ENCODE data around the gene SNRPE.

GRCh38 chr1:203840208-203840808 lies 21.1 kb upstream of the SNRPE start:
- TF ChIP-seq POLR2A (IDR thresholded peaks at IDR 0.05; ENCODE audit: insufficient read depth in 1 of 2, low read depth in 2 of 2, low read length in 2 of 2) (no peak), TCF12 (IDR thresholded peaks at IDR 0.05) (no peak), TCF12 (CRISPR knock-in tag; IDR thresholded peaks at IDR 0.05) (no peak), GATAD2A (CRISPR knock-in tag; IDR thresholded peaks at IDR 0.05) (no peak)
- TF ChIP-seq, protein P1, sequence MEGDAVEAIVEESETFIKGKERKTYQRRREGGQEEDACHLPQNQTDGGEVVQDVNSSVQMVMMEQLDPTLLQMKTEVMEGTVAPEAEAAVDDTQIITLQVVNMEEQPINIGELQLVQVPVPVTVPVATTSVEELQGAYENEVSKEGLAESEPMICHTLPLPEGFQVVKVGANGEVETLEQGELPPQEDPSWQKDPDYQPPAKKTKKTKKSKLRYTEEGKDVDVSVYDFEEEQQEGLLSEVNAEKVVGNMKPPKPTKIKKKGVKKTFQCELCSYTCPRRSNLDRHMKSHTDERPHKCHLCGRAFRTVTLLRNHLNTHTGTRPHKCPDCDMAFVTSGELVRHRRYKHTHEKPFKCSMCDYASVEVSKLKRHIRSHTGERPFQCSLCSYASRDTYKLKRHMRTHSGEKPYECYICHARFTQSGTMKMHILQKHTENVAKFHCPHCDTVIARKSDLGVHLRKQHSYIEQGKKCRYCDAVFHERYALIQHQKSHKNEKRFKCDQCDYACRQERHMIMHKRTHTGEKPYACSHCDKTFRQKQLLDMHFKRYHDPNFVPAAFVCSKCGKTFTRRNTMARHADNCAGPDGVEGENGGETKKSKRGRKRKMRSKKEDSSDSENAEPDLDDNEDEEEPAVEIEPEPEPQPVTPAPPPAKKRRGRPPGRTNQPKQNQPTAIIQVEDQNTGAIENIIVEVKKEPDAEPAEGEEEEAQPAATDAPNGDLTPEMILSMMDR (CRISPR knock-in tag; IDR thresholded peaks at IDR 0.05): no peak
- TF ChIP-seq, protein P2, sequence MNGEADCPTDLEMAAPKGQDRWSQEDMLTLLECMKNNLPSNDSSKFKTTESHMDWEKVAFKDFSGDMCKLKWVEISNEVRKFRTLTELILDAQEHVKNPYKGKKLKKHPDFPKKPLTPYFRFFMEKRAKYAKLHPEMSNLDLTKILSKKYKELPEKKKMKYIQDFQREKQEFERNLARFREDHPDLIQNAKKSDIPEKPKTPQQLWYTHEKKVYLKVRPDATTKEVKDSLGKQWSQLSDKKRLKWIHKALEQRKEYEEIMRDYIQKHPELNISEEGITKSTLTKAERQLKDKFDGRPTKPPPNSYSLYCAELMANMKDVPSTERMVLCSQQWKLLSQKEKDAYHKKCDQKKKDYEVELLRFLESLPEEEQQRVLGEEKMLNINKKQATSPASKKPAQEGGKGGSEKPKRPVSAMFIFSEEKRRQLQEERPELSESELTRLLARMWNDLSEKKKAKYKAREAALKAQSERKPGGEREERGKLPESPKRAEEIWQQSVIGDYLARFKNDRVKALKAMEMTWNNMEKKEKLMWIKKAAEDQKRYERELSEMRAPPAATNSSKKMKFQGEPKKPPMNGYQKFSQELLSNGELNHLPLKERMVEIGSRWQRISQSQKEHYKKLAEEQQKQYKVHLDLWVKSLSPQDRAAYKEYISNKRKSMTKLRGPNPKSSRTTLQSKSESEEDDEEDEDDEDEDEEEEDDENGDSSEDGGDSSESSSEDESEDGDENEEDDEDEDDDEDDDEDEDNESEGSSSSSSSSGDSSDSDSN (CRISPR knock-in tag; IDR thresholded peaks at IDR 0.05): no peak
- TF ChIP-seq, protein P3, sequence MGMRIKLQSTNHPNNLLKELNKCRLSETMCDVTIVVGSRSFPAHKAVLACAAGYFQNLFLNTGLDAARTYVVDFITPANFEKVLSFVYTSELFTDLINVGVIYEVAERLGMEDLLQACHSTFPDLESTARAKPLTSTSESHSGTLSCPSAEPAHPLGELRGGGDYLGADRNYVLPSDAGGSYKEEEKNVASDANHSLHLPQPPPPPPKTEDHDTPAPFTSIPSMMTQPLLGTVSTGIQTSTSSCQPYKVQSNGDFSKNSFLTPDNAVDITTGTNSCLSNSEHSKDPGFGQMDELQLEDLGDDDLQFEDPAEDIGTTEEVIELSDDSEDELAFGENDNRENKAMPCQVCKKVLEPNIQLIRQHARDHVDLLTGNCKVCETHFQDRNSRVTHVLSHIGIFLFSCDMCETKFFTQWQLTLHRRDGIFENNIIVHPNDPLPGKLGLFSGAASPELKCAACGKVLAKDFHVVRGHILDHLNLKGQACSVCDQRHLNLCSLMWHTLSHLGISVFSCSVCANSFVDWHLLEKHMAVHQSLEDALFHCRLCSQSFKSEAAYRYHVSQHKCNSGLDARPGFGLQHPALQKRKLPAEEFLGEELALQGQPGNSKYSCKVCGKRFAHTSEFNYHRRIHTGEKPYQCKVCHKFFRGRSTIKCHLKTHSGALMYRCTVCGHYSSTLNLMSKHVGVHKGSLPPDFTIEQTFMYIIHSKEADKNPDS (CRISPR knock-in tag; IDR thresholded peaks at IDR 0.05): no peak

All from HepG2 (cell line).